GM19467 (cell line): ENCODE measurements around the gene CDH16.
A peak's percentile ranks its signal among the peaks of the same experiment; 100 is the strongest.
"Not testable (repeated sequence)": the region's sequence is repeated elsewhere in the genome, so short reads cannot be mapped to it uniquely, and the experiment has no call there.

Source experiments
- ATAC-seq: cut with Tn5 transposase; IDR thresholded peaks from one replicate; pipeline ENCODE4 v1.9.1; 2021; ENCODE audit warnings: mild to moderate bottlenecking, moderate library complexity; ENCODE audit not compliant: unreplicated experiment

Gene CDH16

DNA sequence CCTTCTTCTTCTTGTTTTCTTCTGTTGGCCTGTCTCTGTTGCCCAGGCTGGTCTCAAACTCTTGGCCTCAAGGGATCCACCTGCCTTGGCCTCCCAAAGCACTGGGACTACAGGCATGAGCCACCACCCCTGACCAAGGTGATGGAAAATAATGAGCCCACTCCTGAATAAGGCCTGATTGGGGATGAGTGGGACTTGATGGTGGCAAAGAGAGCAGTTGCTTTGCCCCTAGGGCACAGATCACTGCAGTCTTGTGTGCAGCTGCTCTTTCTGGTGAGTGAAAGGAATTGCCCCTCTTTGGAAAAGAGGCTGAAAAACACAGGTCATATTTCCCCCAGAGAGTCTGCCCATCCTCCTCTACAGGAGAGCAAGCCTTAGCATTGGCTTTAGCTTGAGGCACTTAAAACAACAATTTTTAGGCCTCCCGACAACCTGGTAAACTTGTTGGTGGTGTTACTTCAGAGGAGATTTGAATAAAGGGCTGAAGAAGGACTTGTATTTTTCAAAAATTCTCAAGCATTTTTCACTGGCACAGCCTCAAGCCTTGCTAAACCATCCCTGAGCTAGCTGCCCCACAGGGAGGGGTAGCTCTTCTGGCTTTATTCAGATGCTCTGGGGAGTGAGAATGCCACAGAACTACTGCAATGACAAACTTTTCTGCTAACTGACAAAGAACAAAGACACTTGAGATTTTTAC, 44.5 kb downstream of the CDH16 start:
- ATAC-seq = no peak

GRCh38 chr16:66873685-66874055, 45.0 kb downstream of the CDH16 start:
- ATAC-seq = no peak

DNA sequence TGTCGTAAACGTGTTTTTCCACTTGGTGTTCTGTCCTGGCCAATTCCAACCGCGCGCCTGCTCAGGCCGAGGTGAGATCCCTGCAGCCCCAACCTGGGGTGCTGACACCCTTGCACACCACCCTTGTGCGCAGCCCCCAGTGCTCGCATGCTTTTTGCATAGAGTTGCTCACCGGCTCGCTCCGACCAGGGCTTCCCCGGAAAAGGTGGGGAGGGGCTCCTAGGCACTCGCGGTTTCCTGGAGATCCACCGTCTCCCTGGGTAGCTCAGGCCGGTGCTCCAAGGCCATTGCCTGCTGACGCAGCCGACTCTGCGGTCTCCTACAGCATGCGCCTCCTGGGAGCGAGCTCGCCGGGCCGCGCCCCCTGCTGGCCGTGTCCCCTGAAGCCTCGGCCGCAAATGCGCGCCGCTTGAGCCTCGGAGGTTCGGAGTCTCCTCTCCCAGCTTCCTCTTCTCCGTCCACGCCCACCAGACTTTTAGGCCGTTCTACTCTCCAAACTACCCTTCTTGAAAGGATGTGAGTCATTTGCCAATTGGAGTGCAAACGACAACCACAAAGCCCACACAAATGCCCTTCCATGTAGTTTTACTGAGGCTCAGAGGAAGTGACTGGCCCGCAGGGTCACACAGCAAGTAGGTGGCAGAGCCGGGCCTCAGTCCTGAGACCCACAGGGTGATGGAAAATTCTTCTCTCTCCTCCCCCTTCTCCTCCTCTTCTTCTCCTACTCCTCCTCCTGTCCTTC, 45.6 kb downstream of the CDH16 start:
- peak; percentile 78 for ATAC-seq

- ATAC-seq = no peak
Observed at GRCh38 chr16:66872559-66872942, 46.1 kb downstream of the CDH16 start.

GRCh38 chr16:66871840-66872239, 46.8 kb downstream of the CDH16 start:
- no peak for ATAC-seq

DNA sequence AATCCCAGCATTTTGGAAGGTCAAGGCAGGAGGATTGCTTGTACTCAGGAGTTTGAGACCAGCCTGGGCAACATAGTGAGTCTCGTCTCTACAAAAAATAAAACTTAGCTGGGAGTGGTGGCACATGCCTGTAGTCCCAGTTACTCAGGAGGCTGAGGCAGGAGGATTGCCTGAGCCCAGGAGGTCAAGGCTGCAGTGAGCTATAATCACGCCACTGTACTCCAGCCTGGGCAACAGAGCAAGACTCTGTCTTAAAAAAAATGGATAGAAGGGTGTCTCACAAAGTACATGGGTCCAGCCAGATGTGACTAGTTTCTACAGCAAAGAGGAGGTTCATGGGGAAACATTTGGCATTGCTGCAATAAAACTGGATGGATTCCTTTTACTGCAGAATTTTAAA, 47.3 kb downstream of the CDH16 start:
- not testable (repeated sequence) for ATAC-seq

GRCh38 chr16:66869424-66869823, 49.3 kb downstream of the CDH16 start:
- ATAC-seq = no peak

- no peak for ATAC-seq
Observed at GRCh38 chr16:66863707-66864106, 55.0 kb downstream of the CDH16 start.

GRCh38 chr16:66862023-66862520, 56.6 kb downstream of the CDH16 start:
- ATAC-seq = no peak

- ATAC-seq = no peak
Observed at GRCh38 chr16:66859397-66860068, 59.2 kb downstream of the CDH16 start.

DNA sequence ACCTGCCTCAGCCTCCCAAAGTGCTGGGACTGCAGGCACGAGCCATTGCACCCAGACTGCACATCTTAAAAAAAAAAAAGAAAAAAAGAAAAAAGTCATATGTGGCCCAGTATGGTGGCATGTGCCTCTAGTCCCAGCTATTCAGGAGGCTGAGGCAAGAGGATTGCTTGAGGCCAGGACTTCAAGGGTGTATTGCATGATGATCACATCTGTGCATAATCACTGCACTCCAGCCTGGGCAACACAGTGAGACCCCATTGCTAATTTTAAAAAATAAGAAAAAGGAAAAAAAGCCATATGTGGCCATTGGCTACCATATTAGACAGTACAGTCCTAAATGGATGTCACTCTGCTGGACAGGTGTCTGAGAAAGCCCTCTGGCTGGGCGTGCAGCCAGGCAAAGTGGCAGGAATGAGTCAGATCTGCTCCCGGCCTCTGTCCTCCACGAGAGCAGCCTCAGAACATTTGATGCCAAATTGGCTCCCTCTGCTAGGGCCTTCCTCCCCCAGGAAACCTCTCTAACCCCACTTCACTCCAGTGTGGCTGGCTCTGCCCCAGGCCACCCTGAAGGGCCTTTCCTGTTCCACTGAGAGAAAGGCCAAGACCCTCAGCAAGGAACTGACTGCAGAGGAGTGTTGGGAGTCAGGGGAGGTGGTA, 59.8 kb downstream of the CDH16 start:
- no peak for ATAC-seq
